GM18505 (cell line): ENCODE results near the gene SGCD.

Source experiments
- ATAC-seq: cut with Tn5 transposase; IDR thresholded peaks from one replicate; pipeline ENCODE4 v1.9.1; 2021; ENCODE audit not compliant: unreplicated experiment
- POLR2A ChIP-seq: IDR thresholded peaks from 4 replicates; pipeline ENCODE4 v1.6.1; 2011; ENCODE audit warnings: borderline replicate concordance; ENCODE audit not compliant: insufficient read depth, insufficient read length; ENCODE audit errors: extremely low read depth

The SGCD gene

GRCh38 chr5:156669416-156669815 is 342.5 kb downstream of the SGCD start:
- no peak for TF ChIP-seq POLR2A
- no peak for ATAC-seq

GRCh38 chr5:156670615-156671014 is 343.7 kb downstream of the SGCD start:
- ATAC-seq: no peak
- TF ChIP-seq POLR2A: no peak

- TF ChIP-seq POLR2A: no peak
- ATAC-seq: no peak
Observed at GRCh38 chr5:156675395-156675794, 348.4 kb downstream of the SGCD start.

GRCh38 chr5:156677963-156678362 is 351.0 kb downstream of the SGCD start:
- TF ChIP-seq POLR2A: no peak
- no peak for ATAC-seq

- TF ChIP-seq POLR2A: no peak
Observed at GRCh38 chr5:156678484-156678883, 351.5 kb downstream of the SGCD start.

GRCh38 chr5:156680831-156681230 is 353.9 kb downstream of the SGCD start:
- no peak for ATAC-seq
- no peak for TF ChIP-seq POLR2A

More at GRCh38 chr5:156678484-156678883, 351.5 kb downstream of the SGCD start:
- no peak for ATAC-seq

GRCh38 chr5:156681265-156681664 is 354.3 kb downstream of the SGCD start:
- ATAC-seq: no peak
- TF ChIP-seq POLR2A: no peak

GRCh38 chr5:156682971-156683370 is 356.0 kb downstream of the SGCD start:
- no peak for TF ChIP-seq POLR2A
- no peak for ATAC-seq

- no peak for TF ChIP-seq POLR2A
- no peak for ATAC-seq
Observed at GRCh38 chr5:156683509-156683908, 356.5 kb downstream of the SGCD start.

GRCh38 chr5:156684216-156684615 is 357.3 kb downstream of the SGCD start:
- ATAC-seq: no peak
- no peak for TF ChIP-seq POLR2A

- ATAC-seq: no peak
- no peak for TF ChIP-seq POLR2A
Observed at GRCh38 chr5:156685481-156685880, 358.5 kb downstream of the SGCD start.

GRCh38 chr5:156686380-156686779 is 359.4 kb downstream of the SGCD start:
- ATAC-seq: no peak
- TF ChIP-seq POLR2A: no peak

GRCh38 chr5:156686796-156687195 is 359.8 kb downstream of the SGCD start:
- no peak for TF ChIP-seq POLR2A
- no peak for ATAC-seq

- TF ChIP-seq POLR2A: no peak
- no peak for ATAC-seq
Observed at GRCh38 chr5:156687514-156687913, 360.6 kb downstream of the SGCD start.

- TF ChIP-seq POLR2A: no peak
- ATAC-seq: no peak
Observed at GRCh38 chr5:156691572-156691971, 364.6 kb downstream of the SGCD start.
